GDM1 (cell line): ENCODE data around the gene SPON2.
"Not testable (repeated sequence)": the region's sequence is repeated elsewhere in the genome, so short reads cannot be mapped to it uniquely, and the experiment has no call there.

Source experiments
- DNase-seq: peaks from one replicate; lab custom pipeline; 2025; lab: John Stamatoyannopoulos, UW

Gene SPON2

GRCh38 chr4:1151541-1151940 is 20.8 kb downstream of the SPON2 start:
- no peak for DNase-seq

DNA sequence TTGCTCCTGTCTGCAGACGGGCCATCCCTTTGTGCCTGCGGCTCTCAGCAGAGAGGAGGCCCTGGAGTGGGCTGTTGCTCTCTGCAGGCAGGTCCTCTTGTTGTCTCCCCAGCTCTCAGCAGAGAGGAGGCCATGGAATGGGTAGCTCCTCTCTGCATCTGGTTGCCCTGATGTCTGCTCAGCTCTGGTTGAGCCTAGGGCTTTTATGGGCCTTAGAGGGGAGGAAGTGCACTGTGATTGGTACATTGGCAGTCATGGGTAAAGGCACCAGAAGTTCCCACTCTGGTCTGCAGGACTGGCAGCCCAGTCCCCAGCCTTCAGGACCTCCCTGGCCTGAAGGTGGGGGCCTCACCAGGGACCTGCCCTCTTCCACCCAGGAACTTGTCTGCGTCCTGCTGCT is 21.5 kb downstream of the SPON2 start:
- no peak for DNase-seq

GRCh38 chr4:1139860-1140259 is 32.5 kb downstream of the SPON2 start:
- DNase-seq = no peak

GRCh38 chr4:1137850-1138249 is 34.5 kb downstream of the SPON2 start:
- no peak for DNase-seq

DNA sequence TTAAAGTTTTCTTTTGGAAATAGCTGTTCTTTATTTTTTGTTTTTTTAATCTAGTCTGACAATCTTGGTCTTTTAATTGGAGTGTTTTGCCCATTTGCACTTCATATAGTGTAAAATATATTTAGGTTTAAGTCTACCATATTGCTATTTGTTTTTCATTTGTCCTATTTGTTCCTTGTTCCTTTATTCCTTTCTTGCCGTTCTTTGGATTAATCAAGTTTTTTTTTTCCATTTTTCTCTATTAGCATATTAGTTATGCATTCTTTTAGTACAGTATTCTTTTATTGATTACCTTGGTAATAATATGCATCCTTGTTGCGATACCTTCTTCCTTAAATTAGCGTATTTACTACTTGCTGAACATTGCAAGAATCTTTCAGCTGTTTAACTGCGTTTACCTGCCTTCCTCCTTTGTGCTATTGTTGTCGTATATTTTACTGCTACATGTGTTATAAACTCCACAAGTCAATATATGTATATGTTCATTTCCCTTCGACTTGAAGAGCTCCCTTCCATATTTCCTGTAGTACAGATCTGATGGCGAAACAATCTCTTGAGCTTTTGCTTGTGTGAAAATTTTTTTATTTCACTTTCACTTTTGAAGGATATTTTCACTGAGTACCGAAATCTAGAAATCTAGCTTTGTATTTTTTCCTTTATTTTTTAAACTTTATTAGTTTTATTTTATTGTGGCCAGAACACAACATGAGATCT is 35.2 kb downstream of the SPON2 start:
- no peak for DNase-seq

- no peak for DNase-seq
These were observed 36.3 kb downstream of the SPON2 start for GRCh38 chr4:1136048-1136447.

GRCh38 chr4:1133033-1133432 is 39.4 kb downstream of the SPON2 start:
- no peak for DNase-seq

DNA sequence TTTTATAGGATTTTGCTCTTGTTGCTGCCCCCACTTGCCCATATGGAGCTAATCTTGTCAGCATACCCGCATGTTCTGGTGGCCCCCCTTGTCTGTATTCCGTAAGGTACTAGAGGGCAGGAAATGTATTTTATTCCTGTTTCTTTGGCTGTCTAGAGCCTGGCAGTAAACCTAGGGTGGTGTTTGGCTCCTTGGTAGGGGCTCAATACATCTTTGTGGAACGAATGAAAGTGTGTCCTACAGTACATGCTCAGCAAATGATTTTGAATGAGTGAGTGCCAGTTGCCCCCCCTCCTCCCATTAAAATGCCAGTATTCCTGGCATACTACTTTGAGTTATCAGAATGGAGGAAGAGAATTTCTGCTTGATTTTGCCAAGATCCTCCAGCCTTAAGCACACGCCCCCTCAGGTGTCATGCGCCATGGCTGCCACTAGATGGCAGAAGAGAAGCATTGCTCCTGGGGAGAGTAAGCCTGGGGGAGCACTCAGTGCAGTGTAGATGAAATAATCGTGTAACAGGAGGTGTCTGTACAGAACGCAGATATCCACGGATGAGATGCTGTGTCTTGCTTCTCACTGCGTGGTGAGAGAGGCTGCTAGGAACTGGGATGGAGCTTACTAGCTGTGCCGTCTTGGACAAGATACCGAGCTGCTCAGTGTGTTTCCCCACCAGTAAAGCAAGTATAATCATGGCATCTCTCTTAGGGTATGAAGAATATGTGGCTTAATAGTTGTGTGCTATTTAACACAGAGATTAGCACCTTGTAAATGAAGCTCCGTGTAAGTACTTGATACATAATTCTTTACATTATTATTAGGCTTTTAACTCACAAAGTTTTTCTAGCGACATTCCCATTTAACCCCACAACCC is 41.8 kb downstream of the SPON2 start:
- peak; percentile 53 for DNase-seq

- DNase-seq = no peak
These were observed 45.9 kb downstream of the SPON2 start for GRCh38 chr4:1126506-1126905.

DNA sequence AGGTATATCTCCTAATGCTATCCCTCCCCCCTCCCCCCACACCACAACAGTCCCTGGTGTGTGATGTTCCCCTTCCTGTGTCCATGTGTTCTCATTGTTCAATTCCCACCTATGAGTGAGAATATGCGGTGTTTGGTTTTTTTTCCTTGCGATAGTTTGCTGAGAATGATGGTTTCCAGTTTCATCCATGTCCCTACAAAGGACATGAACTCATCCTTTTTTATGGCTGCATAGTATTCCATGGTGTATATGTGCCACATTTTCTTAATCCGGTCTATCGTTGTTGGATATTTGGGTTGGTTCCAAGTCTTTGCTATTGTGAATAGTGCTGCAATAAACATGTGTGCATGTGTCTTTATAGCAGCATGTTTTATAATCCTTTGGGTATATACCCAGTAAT is 46.9 kb downstream of the SPON2 start:
- DNase-seq = not testable (repeated sequence)

DNA sequence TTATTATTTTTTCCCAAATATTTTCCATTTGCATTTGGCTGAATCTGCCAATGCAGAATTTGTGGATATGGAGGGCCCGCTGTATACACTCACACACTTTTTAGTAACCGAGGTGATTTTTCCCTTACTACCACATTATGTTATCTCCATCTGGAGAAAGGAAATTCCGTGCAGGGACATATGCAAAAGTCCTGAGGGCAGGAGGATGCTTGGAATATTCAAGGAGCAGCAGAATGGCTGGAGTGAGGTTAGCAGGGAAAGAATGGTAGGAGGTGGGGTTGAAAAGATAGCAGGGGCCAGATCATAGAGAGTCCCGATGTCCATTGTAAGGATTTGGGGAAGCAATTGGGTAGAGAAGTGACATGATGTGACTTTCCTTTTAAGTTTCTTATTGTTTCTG is 47.6 kb downstream of the SPON2 start:
- DNase-seq = no peak

DNA sequence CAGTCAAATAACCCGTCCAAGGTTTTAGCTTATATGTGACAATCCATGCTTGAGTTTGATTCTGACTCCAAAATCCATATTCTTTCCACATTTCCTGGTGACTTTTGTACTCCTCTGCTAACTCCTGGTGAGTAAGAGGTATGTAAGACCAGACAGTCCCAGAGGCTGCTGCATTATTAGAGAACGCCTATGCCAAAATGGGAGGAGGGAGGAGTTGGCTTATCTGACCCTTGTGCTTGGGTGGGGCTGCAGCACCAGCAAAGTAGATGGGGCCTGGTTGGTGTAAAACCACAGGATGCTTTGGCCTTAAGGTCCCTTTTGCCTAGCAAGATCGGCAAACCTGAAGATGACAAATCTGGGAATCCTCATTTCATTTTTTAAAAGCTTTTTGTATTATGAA is 49.9 kb downstream of the SPON2 start:
- DNase-seq = no peak
